CD4-positive, alpha-beta T cell treated with Interleukin-17A for 4 hours (primary cell): Measurements from ENCODE around the gene ATP6V0A4.
"Not testable (repeated sequence)": the region's sequence is repeated elsewhere in the genome, so short reads cannot be mapped to it uniquely, and the experiment has no call there.

ENCODE experiments used
- DNase-seq: peaks from one replicate; pipeline ENCODE4 v3.0.0-alpha.2; 2020; ENCODE audit warnings: mixed read lengths

ATP6V0A4 gene

DNA sequence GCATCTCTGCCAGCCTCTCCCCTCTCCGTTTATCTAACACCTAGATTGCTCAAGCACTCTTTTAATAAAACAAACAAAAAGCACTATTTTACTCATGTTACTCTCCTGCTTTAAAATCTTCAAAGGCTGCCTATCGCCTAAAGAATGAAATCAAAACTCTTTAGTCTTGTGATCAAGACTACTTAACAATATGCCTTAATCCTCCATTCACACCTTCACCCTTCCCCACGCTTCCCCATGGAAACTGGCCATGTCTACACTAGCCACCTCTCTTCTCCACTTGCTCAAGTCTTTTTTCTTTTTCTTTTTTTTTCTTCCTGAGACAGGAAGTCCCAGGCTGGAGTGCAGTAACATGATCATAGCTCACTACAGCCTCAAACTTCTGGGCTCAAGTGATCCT is 48.0 kb downstream of the ATP6V0A4 start:
- no peak for DNase-seq

DNA sequence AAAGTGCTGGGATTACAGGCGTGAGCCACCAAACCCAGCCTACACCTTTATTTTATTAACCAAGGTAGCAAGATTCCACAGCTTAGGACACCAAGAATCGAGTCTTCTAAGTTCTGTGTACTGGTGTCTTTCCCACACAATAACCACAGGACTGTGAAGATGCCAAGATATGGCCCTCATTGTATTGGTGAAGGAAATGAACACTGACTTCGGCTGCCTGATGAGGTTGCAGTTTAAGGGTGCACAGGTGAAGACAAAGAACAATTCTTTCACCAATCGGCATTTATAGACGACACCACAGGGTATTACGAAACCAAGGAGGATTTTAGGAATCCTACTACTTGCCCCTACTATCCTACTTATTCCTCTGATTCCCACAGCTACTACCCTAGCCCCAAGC is 49.3 kb downstream of the ATP6V0A4 start:
- no peak for DNase-seq

DNA sequence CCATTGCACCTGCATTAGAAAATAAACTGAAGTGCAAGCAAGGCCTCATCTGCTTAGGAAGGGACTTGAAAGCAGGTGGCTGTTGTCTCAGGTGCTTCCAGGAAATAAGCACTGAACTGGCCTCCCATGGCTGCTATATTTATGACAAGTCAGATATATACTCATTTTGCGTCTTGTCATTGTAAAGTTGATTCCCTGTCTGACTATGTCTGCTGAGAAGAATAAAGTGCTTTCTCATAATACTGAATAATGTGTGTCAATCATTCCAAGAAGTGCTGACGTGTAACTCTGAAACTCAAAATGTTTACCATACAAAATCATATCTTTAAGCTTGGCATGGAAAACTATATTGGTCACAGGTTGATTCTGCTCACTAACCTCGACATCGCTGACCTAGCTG is 51.9 kb downstream of the ATP6V0A4 start:
- peak; percentile 19 for DNase-seq

DNA sequence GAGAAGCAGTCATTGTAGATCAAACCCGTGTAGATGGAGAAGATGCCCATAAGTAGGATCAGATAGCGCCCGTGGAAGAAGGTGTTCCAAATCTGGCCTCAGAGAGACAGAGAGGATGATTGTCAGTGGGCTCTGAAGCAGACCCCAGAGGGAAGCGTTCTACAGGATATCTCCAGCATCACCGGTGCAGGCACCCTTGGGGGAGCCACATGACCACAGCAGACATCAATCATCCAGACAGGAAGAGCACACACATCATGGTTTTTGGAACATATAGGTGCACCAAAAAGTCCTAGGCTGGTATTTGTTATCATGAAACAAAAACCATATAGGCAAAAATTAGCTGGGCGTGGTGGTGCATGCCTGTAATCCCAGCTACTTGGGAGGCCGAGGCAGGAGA is 52.8 kb downstream of the ATP6V0A4 start:
- peak; percentile 30 for DNase-seq

- no peak for DNase-seq
Measured at GRCh38 chr7:138741453-138741735, 56.6 kb downstream of the ATP6V0A4 start.

DNA sequence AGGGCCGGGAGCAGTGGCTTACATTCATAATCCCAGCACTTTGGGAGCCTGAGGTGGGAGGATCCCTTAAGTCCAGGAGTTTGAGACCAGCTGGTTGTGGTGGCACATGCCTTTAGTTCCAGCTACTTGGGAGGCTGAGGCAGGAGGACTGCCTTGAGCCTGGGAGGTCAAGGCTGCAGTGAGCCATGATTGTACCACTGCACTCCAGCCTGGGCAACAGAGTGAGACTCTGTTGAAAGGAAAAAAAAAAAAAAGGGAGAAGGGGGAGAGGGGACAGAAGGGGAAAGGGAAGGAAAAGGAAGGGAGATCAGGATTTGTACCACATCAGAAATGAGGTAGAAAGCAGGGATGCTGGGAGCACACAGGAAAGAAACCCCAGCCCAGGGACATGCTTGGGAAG is 58.1 kb downstream of the ATP6V0A4 start:
- no peak for DNase-seq

DNA sequence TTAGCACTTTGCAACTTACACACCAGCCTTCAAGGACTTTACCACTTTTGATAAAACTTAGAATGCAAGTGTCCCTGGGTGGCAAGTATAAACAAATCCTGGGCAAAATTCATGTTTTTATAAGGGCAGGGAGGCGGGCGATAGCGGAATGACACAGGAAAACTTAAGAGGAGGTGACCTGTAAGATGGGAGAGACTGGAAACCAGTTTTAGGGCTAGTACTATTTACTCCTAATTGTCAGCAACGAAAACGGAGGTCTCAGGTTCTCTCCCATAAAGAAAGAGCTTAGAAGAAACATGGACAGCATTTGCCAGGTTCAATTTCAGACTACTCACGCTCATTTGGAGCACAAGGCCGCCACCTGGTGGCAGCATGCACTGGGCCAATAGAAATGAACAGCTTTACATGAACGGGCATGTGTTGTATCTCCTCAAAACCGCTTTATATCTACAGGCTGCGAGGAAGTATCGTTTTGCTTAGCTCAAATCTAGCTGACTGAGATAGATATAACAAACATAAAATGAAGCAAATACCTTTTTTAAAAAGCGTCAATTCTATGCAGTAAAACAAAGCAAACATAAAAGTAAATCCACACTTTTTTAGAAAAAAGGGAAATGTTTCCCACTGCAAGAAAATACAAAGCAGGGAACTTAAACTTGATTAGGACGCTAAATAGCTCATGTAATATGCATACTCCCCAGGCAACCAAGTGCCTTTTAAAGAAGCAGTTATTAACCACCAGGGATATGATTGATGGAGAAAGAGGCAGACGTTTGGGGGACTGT is 59.3 kb downstream of the ATP6V0A4 start:
- DNase-seq = peak; percentile 94

DNA sequence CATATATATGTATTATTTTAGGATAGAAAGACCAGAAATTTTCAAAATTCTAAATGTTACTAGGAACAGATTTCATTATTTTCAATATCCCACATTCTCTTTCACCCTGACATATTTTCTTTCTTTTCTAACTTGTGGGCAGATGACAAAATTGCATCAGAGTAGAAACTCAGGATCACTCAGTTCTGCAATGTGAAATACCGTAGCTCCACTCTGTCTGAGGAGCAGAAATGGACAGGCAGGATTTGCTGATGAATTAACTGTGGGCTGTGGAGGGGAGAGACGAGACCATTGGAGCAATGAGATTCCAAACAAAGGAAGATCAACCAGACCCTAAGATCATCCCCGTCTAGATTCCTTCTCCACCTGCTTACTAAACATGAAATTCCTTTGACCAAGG is 59.9 kb downstream of the ATP6V0A4 start:
- no peak for DNase-seq

- DNase-seq = no peak
Measured at GRCh38 chr7:138735399-138735798, 62.6 kb downstream of the ATP6V0A4 start.

DNA sequence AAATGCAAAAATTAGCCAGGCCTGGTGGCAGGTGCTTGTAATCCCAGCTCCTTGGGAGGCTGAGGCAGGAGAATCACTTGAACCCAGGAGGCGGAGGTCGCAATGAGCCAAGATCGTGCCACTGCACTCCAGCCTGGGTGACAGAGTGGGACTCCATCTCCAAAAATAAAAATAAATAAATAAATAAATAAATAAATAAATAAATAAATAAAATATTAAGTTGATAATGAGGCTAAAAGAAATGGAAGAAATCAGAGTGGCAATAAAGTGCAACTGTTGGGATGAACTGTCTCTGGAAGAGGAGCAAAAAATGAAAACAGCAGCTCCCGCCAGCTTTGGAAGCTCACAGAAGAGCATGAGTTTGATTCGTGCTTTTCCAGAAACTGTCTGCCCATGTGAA is 66.3 kb downstream of the ATP6V0A4 start:
- not testable (repeated sequence) for DNase-seq

DNA sequence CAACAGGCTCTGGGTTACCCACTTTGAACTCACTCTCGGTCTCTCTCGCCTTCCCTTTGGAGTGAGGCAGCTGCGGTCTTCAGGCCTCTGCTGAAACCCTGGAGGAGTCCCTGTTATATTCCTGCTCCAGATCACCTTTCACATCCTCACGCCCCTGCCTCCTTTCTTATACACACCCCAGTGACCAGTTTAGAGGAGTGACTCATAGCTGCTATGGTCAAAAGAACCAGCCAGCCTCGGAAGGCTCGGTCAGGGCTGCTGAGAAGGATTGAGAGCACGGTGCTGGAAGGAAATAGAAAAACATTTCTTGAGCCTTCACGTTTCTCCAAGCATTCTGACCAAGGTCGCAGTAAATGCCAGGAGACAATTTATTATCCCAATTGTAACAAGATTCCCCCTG is 68.6 kb downstream of the ATP6V0A4 start:
- DNase-seq = no peak

DNA sequence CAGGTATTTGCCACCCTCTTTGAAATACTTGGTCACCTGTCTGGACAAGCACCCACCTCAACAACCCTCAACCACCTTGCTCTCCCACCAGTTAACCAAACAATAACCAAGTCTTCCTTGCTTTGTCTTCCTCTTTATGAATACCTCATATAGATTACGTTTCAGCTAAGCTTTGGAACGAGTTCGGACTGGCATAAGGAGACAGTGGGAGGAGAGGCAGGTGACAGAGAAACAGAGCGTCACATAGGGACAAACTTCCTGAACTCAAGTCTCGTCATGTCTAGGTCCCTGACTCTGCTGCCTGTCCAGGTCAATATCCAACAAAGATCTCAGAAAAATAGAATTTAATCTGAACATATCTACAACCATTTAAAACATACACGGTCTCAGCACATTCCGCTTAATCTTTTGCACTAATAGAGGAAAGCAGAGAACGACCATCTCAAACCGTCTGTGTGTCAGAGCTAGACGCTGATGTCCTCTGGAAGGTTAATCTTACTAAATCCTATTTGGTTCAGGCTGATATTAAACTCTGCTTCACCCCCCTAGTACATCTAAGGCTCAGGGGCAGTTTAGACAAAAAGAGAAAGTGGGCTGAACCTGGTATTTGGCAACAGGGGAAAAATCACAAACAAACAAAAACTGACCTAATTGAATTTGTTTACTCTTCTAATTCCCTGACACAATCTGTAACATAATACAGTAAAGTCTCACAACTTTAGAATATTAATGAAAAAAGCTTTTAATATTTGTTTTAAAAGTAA is 70.5 kb downstream of the ATP6V0A4 start:
- no peak for DNase-seq

- peak; percentile 43 for DNase-seq
Measured at GRCh38 chr7:138726288-138726687, 71.7 kb downstream of the ATP6V0A4 start.

DNA sequence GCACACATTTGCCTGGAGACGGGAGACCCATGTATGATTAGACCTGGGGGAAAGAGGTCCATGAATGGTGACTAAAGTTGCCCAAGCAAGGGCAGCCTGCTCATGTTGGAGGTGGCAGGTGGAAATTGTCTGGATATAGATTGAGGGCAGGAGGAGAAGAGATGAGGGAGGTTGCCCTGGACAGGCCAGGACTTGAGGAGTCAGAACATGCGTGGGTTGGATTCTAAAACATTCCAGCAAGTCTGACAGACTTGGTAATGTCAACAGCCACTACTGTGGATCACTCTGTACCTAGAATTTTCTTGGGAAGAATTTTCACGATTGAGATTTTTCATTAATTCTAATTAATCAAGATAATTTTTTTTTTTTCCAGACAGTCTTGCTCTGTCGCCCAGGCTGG is 77.7 kb downstream of the ATP6V0A4 start:
- DNase-seq = no peak

GRCh38 chr7:138716889-138717288 is 81.1 kb downstream of the ATP6V0A4 start:
- DNase-seq = no peak

GRCh38 chr7:138713191-138713590 is 84.8 kb downstream of the ATP6V0A4 start:
- peak; percentile 41 for DNase-seq

GRCh38 chr7:138712652-138713051 is 85.3 kb downstream of the ATP6V0A4 start:
- DNase-seq = no peak

GRCh38 chr7:138710536-138711385 is 87.2 kb downstream of the ATP6V0A4 start:
- no peak for DNase-seq

- DNase-seq = no peak
Measured at GRCh38 chr7:138705167-138705566, 92.8 kb downstream of the ATP6V0A4 start.

DNA sequence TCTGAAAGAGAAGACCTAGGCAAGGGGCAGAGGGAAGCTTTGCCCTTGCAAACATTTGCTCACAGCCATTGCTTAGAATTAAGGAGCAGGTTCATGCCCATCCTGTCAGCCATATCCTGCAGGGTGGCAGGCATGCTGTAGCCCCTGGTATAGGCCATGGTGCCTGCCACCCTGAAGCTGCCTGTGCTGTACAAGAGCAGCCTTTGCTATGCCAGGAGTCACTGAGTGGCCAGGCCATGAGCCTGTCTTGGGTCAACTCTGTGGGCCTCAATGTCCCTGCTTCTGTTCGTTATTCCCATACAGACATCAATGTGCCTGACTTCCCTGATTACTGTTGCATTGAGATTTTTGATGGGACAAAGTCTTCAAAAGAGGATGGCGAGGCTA is 96.5 kb downstream of the ATP6V0A4 start:
- no peak for DNase-seq

GRCh38 chr7:138700857-138701536 is 97.0 kb downstream of the ATP6V0A4 start, which contains the start of gene SVOPL:
Gene SVOPL, minus strand, starts transcription at chr7:138701362. Its CDS starts 22,317 bp downstream, at chr7:138679045.
- DNase-seq = no peak

- DNase-seq = no peak
Measured at GRCh38 chr7:138699661-138700060, 98.3 kb downstream of the ATP6V0A4 start.

- DNase-seq = no peak
Measured at GRCh38 chr7:138698281-138698680, 99.7 kb downstream of the ATP6V0A4 start.
